ENCODE measurements around the gene CCDC177. TPM values are rescaled to one million over a fixed set of nuclear protein-coding genes. Genes with fewer than 3 reads are reported as not detected.

Gene CCDC177
- total RNA-seq, 2 donors from 2014 or later: not detected

GRCh38 chr14:69529563-69529962 is 45.1 kb downstream of the CCDC177 start:
- Mint-ChIP-seq H3K4me1 (no peaks in the 10 kb centered on the region), H3K27me3 (peaks cover 42% of the 10 kb centered on the region), H3K4me3 (no peak overlapping the region), H3K27ac (no peak overlapping the region), H3K36me3 (ENCODE audit: low read depth) (no peaks in the 10 kb centered on the region)
- H3K9me3 ChIP-seq (ENCODE audit: control insufficient read depth, low read length, poor library complexity, severe bottlenecking): no peaks in the 10 kb centered on the region
- no peak for ATAC-seq
- DNase-seq: no peak

DNA sequence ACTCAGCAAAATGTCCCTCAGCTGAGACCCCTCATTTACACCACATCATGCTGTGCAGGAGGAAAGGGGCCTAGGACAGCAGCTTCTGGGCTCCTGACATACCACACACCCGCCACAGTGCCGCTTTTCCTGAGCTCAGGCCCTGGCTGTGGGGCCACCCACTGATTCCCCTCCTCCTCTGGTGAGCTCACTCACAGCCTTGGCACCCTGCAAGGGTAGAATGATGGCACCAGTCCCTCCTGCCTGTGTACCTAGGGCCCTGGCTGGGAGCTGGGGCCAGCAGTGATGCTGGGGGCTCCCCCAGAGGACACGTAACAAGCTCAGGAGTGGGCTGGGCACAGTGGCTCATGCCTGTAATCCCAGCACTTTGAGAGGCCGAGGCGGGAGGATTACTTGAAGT is 45.7 kb downstream of the CCDC177 start:
- H3K36me3 Mint-ChIP-seq (ENCODE audit: low read depth): no peaks in the 10 kb centered on the region
- DNase-seq (no peak), ATAC-seq (no peak)
- no peak overlapping the region for H3K4me3 Mint-ChIP-seq
- H3K27ac Mint-ChIP-seq: no peak overlapping the region
- no peaks in the 10 kb centered on the region for H3K4me1 Mint-ChIP-seq
- H3K9me3 ChIP-seq (ENCODE audit: control insufficient read depth, low read length, poor library complexity, severe bottlenecking): no peaks in the 10 kb centered on the region
- peaks cover 42% of the 10 kb centered on the region for H3K27me3 Mint-ChIP-seq

- peaks cover 39% of the 10 kb centered on the region for H3K27me3 Mint-ChIP-seq
- no peaks in the 10 kb centered on the region for H3K4me1 Mint-ChIP-seq
- no peak overlapping the region for H3K4me3 Mint-ChIP-seq
- H3K27ac Mint-ChIP-seq: no peak overlapping the region
- H3K9me3 ChIP-seq (ENCODE audit: control insufficient read depth, low read length, poor library complexity, severe bottlenecking): no peaks in the 10 kb centered on the region
- ATAC-seq (no peak), DNase-seq (no peak)
- no peaks in the 10 kb centered on the region for H3K36me3 Mint-ChIP-seq (ENCODE audit: low read depth)
These were observed 46.5 kb downstream of the CCDC177 start for GRCh38 chr14:69528143-69528542.

- H3K9me3 ChIP-seq (ENCODE audit: control insufficient read depth, low read length, poor library complexity, severe bottlenecking): no peaks in the 10 kb centered on the region
- Mint-ChIP-seq H3K27ac (no peak overlapping the region), H3K4me1 (no peaks in the 10 kb centered on the region), H3K4me3 (no peak overlapping the region), H3K27me3 (peaks cover 36% of the 10 kb centered on the region), H3K36me3 (ENCODE audit: low read depth) (no peaks in the 10 kb centered on the region)
- DNase-seq (no peak), ATAC-seq (no peak)
These were observed 47.0 kb downstream of the CCDC177 start for GRCh38 chr14:69527635-69528034.

- no peak for ATAC-seq
- no peak overlapping the region for H3K4me3 Mint-ChIP-seq
- H3K4me1 Mint-ChIP-seq: no peaks in the 10 kb centered on the region
- H3K27ac Mint-ChIP-seq: no peak overlapping the region
- H3K27me3 Mint-ChIP-seq: peaks cover 32% of the 10 kb centered on the region
- no peak for DNase-seq
- H3K9me3 ChIP-seq (ENCODE audit: control insufficient read depth, low read length, poor library complexity, severe bottlenecking): no peaks in the 10 kb centered on the region
- no peaks in the 10 kb centered on the region for H3K36me3 Mint-ChIP-seq (ENCODE audit: low read depth)
These were observed 48.8 kb downstream of the CCDC177 start for GRCh38 chr14:69525896-69526295.

DNA sequence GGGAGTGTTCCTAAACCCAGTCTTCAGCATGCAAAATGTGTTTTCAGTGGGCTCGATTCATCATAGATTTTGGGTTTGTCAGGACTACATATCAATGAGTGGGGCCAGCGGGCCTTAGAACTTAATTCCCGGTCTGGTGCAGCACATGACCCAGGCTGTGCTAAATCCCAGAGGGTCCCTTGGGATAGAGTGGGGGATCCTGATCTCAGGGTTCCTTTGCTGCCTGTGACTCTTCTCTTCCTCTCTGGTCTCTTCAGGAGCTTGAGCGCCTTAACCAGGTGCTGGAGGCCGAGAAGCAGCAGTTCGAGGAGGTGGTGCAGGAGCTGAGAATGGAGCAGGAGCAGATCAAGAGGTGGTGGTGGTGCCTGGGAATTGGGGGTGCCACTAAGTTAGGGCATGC is 52.6 kb downstream of the CCDC177 start:
- DNase-seq: no peak
- no peak overlapping the region for H3K4me3 Mint-ChIP-seq
- no peak overlapping the region for H3K27ac Mint-ChIP-seq
- no peaks in the 10 kb centered on the region for H3K4me1 Mint-ChIP-seq
- no peak for ATAC-seq
- no peaks in the 10 kb centered on the region for H3K9me3 ChIP-seq (ENCODE audit: control insufficient read depth, low read length, poor library complexity, severe bottlenecking)
- peaks cover 48% of the 10 kb centered on the region for H3K27me3 Mint-ChIP-seq
- H3K36me3 Mint-ChIP-seq (ENCODE audit: low read depth): no peaks in the 10 kb centered on the region

Other genes starting within 250 kb of the CCDC177 start
- gene ERH, start 176.6 kb downstream of the CCDC177 start, total RNA-seq: 100 to 1,000 TPM; 102 to 118 TPM
- 10 to 100 TPM; 27.6 to 31.0 TPM for gene SLC39A9, start 176.2 kb downstream of the CCDC177 start, total RNA-seq
- under 1 TPM; 0.70 to 0.99 TPM for gene PLEKHD1, start 90.1 kb downstream of the CCDC177 start, total RNA-seq
- 100 to 1,000 TPM in 1 of 2 donors, 10 to 100 TPM in 1; 94.7 to 101 TPM for gene SUSD6, start 36.7 kb upstream of the CCDC177 start, total RNA-seq
- gene SRSF5, start 192.3 kb upstream of the CCDC177 start, total RNA-seq: 1,000 to 10,000 TPM; 1,334 to 1,459 TPM
- gene SLC10A1, start 222.4 kb upstream of the CCDC177 start, total RNA-seq: not detected

All from T-helper 17 cell (primary cell).